ENCODE results near the gene DHX40. TPM values are rescaled to one million over a fixed set of nuclear protein-coding genes. Genes with fewer than 3 reads are reported as not detected.

The DHX40 gene
- total RNA-seq, 2 donors from 2014 or later = 18.7 to 26.0 TPM

DNA sequence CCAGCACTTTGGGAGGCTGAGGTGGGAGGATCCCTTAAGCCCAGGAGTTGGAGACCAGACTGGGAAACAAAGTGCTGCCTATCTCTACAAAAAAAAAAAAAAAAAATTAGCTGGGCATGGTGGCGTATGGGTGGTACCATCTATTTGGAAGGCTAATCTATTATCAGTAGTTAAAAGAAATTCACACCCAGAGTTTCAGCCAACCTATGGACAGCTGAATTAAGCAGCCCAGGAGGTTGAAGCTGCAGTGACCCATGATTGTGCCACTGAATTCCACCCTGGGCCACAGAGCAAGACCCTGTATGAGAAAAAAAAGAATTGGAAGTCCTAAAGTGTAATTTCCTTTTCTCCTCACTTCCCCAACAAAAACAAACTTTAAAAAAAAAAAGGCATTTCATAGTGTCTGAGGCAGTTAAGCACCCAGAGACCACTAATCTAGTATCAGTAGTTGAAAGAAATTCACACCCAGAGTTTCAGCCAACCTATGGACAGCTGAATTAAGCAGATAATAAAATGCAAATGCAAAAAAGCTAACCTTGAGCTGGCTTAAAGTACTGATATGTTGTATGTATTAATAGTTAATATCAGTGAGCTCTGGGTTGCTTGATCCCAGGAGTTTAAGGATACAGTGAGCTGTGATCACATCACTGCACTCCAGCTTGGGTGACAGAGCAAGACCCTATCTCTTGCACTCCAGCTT lies 72.4 kb downstream of the DHX40 start:
- intact Hi-C loops (cut with DNase I) = no loop called here
- Histone ChIP-seq H3K27ac (no peak overlapping the region), H3K4me3 (no peak overlapping the region), H3K9me3 (no peaks in the 10 kb centered on the region), H3K4me1 (peaks cover 50% of the 10 kb centered on the region), H3K36me3 (replicated peaks in 1 of 2; ENCODE audit: insufficient read depth in 1 of 2, low read depth in 2 of 2) (no peaks in the 10 kb centered on the region), H3K27me3 (no peaks in the 10 kb centered on the region)
- ATAC-seq = no peak
- no peak for DNase-seq
- 69 to 74% methylated on average over 1 of the region's 1 CpG for WGBS, 2 donors
- TF ChIP-seq POLR2A (IDR thresholded peaks at IDR 0.05) = no peak
- TF ChIP-seq, protein P1, sequence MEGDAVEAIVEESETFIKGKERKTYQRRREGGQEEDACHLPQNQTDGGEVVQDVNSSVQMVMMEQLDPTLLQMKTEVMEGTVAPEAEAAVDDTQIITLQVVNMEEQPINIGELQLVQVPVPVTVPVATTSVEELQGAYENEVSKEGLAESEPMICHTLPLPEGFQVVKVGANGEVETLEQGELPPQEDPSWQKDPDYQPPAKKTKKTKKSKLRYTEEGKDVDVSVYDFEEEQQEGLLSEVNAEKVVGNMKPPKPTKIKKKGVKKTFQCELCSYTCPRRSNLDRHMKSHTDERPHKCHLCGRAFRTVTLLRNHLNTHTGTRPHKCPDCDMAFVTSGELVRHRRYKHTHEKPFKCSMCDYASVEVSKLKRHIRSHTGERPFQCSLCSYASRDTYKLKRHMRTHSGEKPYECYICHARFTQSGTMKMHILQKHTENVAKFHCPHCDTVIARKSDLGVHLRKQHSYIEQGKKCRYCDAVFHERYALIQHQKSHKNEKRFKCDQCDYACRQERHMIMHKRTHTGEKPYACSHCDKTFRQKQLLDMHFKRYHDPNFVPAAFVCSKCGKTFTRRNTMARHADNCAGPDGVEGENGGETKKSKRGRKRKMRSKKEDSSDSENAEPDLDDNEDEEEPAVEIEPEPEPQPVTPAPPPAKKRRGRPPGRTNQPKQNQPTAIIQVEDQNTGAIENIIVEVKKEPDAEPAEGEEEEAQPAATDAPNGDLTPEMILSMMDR (IDR thresholded peaks at IDR 0.05) = no peak

DNA sequence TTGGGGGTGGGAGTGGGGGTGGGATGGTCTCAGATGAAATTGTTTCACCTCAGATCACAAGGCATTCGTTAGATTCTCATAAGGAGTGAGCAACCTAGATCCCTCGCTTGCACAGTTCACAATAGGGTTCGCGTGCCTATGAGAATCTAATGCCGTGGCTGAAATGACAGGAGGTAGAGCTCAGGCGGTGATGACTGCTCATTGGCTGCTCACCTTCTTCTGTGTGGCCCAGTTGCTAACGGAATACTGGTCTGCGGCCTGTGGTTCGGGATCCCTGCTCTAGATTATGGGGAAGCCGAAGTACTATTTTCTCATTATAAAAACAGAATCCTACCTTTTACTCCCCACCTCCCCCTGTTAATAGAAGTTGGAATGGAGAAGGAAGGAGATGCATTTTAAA lies 73.1 kb downstream of the DHX40 start:
- ATAC-seq = no peak
- H3K9me3 ChIP-seq = no peaks in the 10 kb centered on the region
- intact Hi-C loops (cut with DNase I) = no loop called here
- H3K27me3 ChIP-seq = no peaks in the 10 kb centered on the region
- no peak for DNase-seq
- no peak overlapping the region for H3K4me3 ChIP-seq
- 75 to 76% methylated on average over 10 of the region's 10 CpGs for WGBS, 2 donors
- TF ChIP-seq POLR2A (IDR thresholded peaks at IDR 0.05) = no peak
- TF ChIP-seq, protein P1 (IDR thresholded peaks at IDR 0.05) = no peak
- no peak overlapping the region for H3K27ac ChIP-seq
- H3K36me3 ChIP-seq (replicated peaks in 1 of 2; ENCODE audit: insufficient read depth in 1 of 2, low read depth in 2 of 2) = no peaks in the 10 kb centered on the region
- peaks cover 50% of the 10 kb centered on the region for H3K4me1 ChIP-seq

DNA sequence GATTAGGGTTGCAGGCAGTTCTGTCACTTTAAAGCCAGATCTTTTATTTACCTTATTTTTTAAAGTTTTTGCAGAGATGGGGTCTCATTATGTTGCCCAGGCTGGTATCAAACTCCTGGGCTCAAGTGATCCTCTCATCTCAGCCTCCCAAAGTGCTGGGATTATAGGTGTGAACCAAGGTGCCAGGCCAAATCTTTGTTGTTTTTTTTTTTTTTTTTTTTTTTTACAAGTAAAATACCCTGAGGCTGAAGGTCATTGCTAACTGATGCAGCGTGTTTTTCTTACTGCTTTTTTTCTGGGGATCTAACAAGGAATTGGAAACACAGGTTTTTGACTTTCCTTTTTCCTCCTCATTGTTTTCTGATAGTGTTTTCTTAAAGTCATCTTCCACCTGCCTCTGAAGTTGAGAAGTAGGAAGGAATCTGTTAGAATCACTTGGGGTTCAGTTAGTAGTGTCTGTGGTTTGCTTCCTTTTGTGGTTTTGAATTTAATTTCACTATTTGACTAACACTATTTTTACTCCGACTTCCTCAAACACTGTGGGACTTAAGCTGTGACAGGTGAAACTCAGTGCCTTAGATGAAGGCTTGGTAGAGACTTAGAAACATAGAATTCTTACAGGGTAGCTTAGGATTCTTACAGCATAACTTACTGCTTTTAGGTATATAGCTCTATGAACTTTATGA lies 76.5 kb downstream of the DHX40 start:
- H3K4me1 ChIP-seq = peaks cover 35% of the 10 kb centered on the region
- H3K4me3 ChIP-seq = no peak overlapping the region
- ATAC-seq (no peak), DNase-seq (no peak)
- H3K27me3 ChIP-seq = no peaks in the 10 kb centered on the region
- WGBS, 2 donors = 11 to 12% methylated on average over 2 of the region's 2 CpGs
- intact Hi-C loops (cut with DNase I) = no loop called here
- TF ChIP-seq POLR2A (IDR thresholded peaks at IDR 0.05) = no peak
- TF ChIP-seq, protein P1 (IDR thresholded peaks at IDR 0.05) = no peak
- peaks cover 0 to 2% of the 10 kb centered on the region in 2 donors for H3K36me3 ChIP-seq (replicated peaks in 1 of 2; ENCODE audit: insufficient read depth in 1 of 2, low read depth in 2 of 2)
- H3K9me3 ChIP-seq = no peaks in the 10 kb centered on the region
- peak overlapping the region in 1 of 4 donors; percentile 57 for H3K27ac ChIP-seq

DNA sequence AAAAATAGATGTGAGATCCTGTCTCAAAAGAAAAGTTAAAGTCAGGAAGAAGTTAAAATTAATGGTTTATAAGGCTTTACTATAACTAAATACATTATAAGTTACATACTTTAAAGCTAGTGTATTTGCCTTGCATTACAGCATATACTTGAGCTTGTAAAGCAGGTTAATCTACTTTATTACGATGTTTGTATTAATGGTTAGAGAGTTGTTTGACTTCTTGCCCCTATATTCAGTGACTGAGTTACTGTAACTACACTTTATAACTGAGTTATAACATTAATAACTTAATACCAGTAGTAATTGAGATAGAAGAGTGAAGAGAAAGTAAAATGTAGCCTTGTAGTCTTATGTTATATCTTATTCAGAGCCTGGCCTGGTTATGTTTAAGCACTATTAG lies 77.2 kb downstream of the DHX40 start:
- TF ChIP-seq, protein P1 (IDR thresholded peaks at IDR 0.05) = no peak
- no peak for TF ChIP-seq POLR2A (IDR thresholded peaks at IDR 0.05)
- Histone ChIP-seq H3K27ac (peak overlapping the region in 1 of 4 donors; percentile 57), H3K4me1 (peaks cover 35% of the 10 kb centered on the region)

More for the DNA sequence above, 77.2 kb downstream of the DHX40 start:
- Histone ChIP-seq H3K27me3 (no peaks in the 10 kb centered on the region), H3K9me3 (no peaks in the 10 kb centered on the region), H3K36me3 (replicated peaks in 1 of 2; ENCODE audit: insufficient read depth in 1 of 2, low read depth in 2 of 2) (peaks cover 0 to 2% of the 10 kb centered on the region in 2 donors), H3K4me3 (no peak overlapping the region)
- 8 to 30% methylated on average over 1 of the region's 1 CpG for WGBS, 2 donors
- intact Hi-C loops (cut with DNase I) = no loop called here
- no peak for ATAC-seq
- no peak for DNase-seq

Data from body of pancreas (tissue), 4 donors.